ENCODE results near the gene ARID3A. TPM values are rescaled to one million over a fixed set of nuclear protein-coding genes. Genes with fewer than 3 reads are reported as not detected.
A peak's percentile ranks its signal among the peaks of the same experiment; 100 is the strongest.

The ARID3A gene
- total and polyA plus RNA-seq, 2 of the 13 experiments (the other 11 are each of a cell fraction or from before 2014, with no cell fraction given) = 71.3 to 77.9 TPM

DNA sequence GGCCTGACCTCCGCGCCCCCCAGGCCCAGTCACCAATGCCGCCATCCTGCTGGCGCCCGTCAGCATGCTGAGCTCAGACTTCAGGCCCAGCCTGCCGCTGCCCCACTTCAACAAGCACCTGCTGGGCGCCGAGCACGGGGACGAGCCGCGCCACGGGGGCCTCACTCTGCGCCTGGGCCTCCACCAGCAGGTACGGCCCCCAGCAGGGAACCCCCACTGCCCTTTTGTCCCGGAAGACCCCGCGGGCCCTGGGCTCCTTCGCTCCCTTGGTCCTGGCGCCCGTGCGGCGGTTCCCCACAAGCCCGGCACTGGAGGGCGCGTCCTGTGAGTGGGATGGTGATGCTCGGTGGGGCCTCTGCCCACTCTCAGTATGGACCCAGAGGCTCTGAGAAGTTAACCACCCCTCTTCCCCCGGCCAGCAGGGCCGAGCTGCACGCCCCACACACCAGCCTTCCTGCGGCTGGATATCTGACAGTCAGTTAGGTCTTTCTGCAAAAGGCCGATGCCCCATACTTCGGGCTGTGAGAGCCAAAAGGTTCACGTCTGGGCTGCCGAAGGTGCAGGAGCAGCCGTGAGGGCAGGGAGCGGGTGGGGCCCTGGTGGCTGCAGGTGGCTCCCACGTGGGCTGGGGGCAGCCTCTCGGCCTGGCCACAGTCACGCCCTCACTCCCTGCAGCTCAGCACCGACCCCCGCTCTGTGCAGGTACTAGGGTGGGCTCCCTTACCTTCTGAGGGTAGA is 66.3 kb downstream of the ARID3A start (continued):
- no peak for TF ChIP-seq ZNF556 (CRISPR knock-in tag; IDR thresholded peaks at IDR 0.05; ENCODE audit: borderline replicate concordance)
- TF ChIP-seq, protein P1, sequence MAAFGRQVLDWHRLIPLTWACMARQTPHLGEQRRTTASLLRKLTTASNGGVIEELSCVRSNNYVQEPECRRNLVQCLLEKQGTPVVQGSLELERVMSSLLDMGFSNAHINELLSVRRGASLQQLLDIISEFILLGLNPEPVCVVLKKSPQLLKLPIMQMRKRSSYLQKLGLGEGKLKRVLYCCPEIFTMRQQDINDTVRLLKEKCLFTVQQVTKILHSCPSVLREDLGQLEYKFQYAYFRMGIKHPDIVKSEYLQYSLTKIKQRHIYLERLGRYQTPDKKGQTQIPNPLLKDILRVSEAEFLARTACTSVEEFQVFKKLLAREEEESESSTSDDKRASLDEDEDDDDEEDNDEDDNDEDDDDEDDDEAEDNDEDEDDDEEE (CRISPR knock-in tag; IDR thresholded peaks at IDR 0.05) = no peak
- peak; percentile 25; the same call in 1 of the 2 replicates for TF ChIP-seq NRL (CRISPR knock-in tag; IDR thresholded peaks at IDR 0.05; ENCODE audit: borderline replicate concordance)
- TF ChIP-seq, protein P2, sequence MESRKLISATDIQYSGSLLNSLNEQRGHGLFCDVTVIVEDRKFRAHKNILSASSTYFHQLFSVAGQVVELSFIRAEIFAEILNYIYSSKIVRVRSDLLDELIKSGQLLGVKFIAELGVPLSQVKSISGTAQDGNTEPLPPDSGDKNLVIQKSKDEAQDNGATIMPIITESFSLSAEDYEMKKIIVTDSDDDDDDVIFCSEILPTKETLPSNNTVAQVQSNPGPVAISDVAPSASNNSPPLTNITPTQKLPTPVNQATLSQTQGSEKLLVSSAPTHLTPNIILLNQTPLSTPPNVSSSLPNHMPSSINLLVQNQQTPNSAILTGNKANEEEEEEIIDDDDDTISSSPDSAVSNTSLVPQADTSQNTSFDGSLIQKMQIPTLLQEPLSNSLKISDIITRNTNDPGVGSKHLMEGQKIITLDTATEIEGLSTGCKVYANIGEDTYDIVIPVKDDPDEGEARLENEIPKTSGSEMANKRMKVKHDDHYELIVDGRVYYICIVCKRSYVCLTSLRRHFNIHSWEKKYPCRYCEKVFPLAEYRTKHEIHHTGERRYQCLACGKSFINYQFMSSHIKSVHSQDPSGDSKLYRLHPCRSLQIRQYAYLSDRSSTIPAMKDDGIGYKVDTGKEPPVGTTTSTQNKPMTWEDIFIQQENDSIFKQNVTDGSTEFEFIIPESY (CRISPR knock-in tag; IDR thresholded peaks at IDR 0.05) = peak; percentile 97
- TF ChIP-seq HNRNPK (IDR thresholded peaks at IDR 0.05; ENCODE audit: low read depth, low read length, poor library complexity, severe bottlenecking) = peak; percentile 67
- no peak for TF ChIP-seq SP1 (IDR thresholded peaks at IDR 0.05)
- TF ChIP-seq SP1 (CRISPR knock-in tag; IDR thresholded peaks at IDR 0.05) = 0 out of 2 replicates have a peak, but pooled peaks have one; percentile 10

DNA sequence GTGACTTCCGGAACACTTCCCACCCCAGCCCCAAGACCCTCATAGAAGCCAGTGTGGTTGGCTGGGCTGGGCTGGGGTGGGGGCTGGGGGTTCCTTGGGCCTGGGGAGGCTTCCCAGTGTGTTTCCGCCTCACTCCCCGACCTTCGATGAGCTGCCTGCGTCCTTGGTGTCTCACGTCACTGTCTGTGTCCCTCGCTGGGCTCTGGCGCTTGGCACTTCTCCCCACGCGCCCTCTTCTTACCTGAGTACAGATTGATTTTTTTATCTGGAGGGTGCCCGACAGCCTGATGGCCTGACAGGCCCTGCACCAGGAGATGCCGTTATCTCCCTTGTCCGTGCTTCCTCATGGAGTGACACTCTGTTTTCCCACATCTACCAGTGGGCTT is 66.8 kb downstream of the ARID3A start:
- H3K9ac ChIP-seq (ENCODE audit: insufficient read depth, low read depth, low read length) = peak overlapping the region; percentile 41
- in situ Hi-C loops (cut with HindIII; ENCODE audit: extremely low pct_ligation_motif_present, low pct_unique_long_range_greater_than_20kb) (no loop called here), intact Hi-C loops (cut with micrococcal nuclease; ENCODE audit: unreplicated experiment) (loop anchor here (10.0 kb wide), 1 partner anchor 208 kb away; no protein-coding TSS in a partner anchor)
- peaks cover 6% of the 10 kb centered on the region; the same call in 1 of the 2 replicates for H4K20me1 ChIP-seq (ENCODE audit: insufficient read depth, low read length)
- ChIA-PET CTCF (ENCODE audit: low intra/inter-chr PET ratio, low total read pairs) (no interaction called here), POLR2A (interaction anchor here (1.0 to 2.2 kb wide), 2 partner anchors 8 to 40 kb away, joined by 3 to 14 read pairs; partner anchors contain the start of gene WDR18)
- H3K4me3 ChIP-seq (replicated peaks in 1 of 3; ENCODE audit: insufficient read depth in 1 of 3, low read depth in 2 of 3, low read length in 3 of 3) = peak overlapping the region in 1 of 3 experiments; percentile 46; a peak in 1 of 6 replicates
- peak overlapping the region; percentile 86 for H3K27ac ChIP-seq (ENCODE audit: extremely low read length, insufficient read depth, low read length)
- DNase-seq (ENCODE audit: low spot score) (no peak), ATAC-seq (no peak), FAIRE-seq (no peak)
- H3K79me2 ChIP-seq (ENCODE audit: insufficient read depth, low read length) = no peaks in the 10 kb centered on the region
- 85% methylated on average over 12 of the region's 13 CpGs for WGBS (ENCODE audit: low lambda C conversion rate)
- BruUV-seq (replicated peaks) = no TSS peak
- TF ChIP-seq, protein P3, sequence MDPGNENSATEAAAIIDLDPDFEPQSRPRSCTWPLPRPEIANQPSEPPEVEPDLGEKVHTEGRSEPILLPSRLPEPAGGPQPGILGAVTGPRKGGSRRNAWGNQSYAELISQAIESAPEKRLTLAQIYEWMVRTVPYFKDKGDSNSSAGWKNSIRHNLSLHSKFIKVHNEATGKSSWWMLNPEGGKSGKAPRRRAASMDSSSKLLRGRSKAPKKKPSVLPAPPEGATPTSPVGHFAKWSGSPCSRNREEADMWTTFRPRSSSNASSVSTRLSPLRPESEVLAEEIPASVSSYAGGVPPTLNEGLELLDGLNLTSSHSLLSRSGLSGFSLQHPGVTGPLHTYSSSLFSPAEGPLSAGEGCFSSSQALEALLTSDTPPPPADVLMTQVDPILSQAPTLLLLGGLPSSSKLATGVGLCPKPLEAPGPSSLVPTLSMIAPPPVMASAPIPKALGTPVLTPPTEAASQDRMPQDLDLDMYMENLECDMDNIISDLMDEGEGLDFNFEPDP (CRISPR knock-in tag; conservative IDR thresholded peaks at IDR 0.05) = 0 out of 2 replicates have a peak, but pooled peaks have one; percentile 58
- TF ChIP-seq, protein P4, sequence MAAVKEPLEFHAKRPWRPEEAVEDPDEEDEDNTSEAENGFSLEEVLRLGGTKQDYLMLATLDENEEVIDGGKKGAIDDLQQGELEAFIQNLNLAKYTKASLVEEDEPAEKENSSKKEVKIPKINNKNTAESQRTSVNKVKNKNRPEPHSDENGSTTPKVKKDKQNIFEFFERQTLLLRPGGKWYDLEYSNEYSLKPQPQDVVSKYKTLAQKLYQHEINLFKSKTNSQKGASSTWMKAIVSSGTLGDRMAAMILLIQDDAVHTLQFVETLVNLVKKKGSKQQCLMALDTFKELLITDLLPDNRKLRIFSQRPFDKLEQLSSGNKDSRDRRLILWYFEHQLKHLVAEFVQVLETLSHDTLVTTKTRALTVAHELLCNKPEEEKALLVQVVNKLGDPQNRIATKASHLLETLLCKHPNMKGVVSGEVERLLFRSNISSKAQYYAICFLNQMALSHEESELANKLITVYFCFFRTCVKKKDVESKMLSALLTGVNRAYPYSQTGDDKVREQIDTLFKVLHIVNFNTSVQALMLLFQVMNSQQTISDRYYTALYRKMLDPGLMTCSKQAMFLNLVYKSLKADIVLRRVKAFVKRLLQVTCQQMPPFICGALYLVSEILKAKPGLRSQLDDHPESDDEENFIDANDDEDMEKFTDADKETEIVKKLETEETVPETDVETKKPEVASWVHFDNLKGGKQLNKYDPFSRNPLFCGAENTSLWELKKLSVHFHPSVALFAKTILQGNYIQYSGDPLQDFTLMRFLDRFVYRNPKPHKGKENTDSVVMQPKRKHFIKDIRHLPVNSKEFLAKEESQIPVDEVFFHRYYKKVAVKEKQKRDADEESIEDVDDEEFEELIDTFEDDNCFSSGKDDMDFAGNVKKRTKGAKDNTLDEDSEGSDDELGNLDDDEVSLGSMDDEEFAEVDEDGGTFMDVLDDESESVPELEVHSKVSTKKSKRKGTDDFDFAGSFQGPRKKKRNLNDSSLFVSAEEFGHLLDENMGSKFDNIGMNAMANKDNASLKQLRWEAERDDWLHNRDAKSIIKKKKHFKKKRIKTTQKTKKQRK (IDR thresholded peaks at IDR 0.05; ENCODE audit: low read length) = no peak
- H3K36me3 ChIP-seq (replicated peaks in 1 of 2; ENCODE audit: control insufficient read depth in 1 of 2, insufficient read depth in 2 of 2, low read length in 2 of 2) = peaks cover 12 to 28% of the 10 kb centered on the region in 2 experiments
- peak overlapping the region; percentile 58 for H3K4me2 ChIP-seq (ENCODE audit: low read depth, low read length)
- no peaks in the 10 kb centered on the region for H3K27me3 ChIP-seq (ENCODE audit: control insufficient read depth in 1 of 2, insufficient read depth in 2 of 2, low read length in 2 of 2)
- H3K9me3 ChIP-seq (ENCODE audit: low read length) = no peaks in the 10 kb centered on the region
- no peak overlapping the region for H2AFZ ChIP-seq (ENCODE audit: low read length)
- peaks cover 43% of the 10 kb centered on the region for H3K4me1 ChIP-seq (ENCODE audit: insufficient read depth, low read length)

Data from HepG2 (cell line).